ENCODE measurements around the gene PGM1.

PGM1 gene

GRCh38 chr1:63678200-63678599 is 85.0 kb downstream of the PGM1 start:
- Histone ChIP-seq H3K4me3 (ENCODE audit: severe bottlenecking) (no peak overlapping the region), H3K9me3 (ENCODE audit: severe bottlenecking) (peaks cover 2% of the 10 kb centered on the region), H3K36me3 (ENCODE audit: low read depth) (no peaks in the 10 kb centered on the region), H3K4me1 (ENCODE audit: insufficient read depth, poor library complexity, severe bottlenecking) (no peaks in the 10 kb centered on the region), H3K27me3 (ENCODE audit: insufficient read depth, poor library complexity, severe bottlenecking) (no peaks in the 10 kb centered on the region), H3K27ac (ENCODE audit: poor library complexity, severe bottlenecking) (no peak overlapping the region)
- ATAC-seq (ENCODE audit: low read depth), result no peak
- TF ChIP-seq, protein P1, sequence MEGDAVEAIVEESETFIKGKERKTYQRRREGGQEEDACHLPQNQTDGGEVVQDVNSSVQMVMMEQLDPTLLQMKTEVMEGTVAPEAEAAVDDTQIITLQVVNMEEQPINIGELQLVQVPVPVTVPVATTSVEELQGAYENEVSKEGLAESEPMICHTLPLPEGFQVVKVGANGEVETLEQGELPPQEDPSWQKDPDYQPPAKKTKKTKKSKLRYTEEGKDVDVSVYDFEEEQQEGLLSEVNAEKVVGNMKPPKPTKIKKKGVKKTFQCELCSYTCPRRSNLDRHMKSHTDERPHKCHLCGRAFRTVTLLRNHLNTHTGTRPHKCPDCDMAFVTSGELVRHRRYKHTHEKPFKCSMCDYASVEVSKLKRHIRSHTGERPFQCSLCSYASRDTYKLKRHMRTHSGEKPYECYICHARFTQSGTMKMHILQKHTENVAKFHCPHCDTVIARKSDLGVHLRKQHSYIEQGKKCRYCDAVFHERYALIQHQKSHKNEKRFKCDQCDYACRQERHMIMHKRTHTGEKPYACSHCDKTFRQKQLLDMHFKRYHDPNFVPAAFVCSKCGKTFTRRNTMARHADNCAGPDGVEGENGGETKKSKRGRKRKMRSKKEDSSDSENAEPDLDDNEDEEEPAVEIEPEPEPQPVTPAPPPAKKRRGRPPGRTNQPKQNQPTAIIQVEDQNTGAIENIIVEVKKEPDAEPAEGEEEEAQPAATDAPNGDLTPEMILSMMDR (IDR thresholded peaks at IDR 0.05; ENCODE audit: poor library complexity, severe bottlenecking), result no peak
- DNase-seq (ENCODE audit: low spot score), result no peak

- ATAC-seq (ENCODE audit: low read depth) (no peak), DNase-seq (ENCODE audit: low spot score) (no peak)
- no peak overlapping the region for H3K27ac ChIP-seq (ENCODE audit: poor library complexity, severe bottlenecking)
- no peaks in the 10 kb centered on the region for H3K36me3 ChIP-seq (ENCODE audit: low read depth)
- H3K9me3 ChIP-seq (ENCODE audit: severe bottlenecking), result peaks cover 2% of the 10 kb centered on the region
- no peaks in the 10 kb centered on the region for H3K27me3 ChIP-seq (ENCODE audit: insufficient read depth, poor library complexity, severe bottlenecking)
- no peak overlapping the region for H3K4me3 ChIP-seq (ENCODE audit: severe bottlenecking)
- TF ChIP-seq, protein P1 (IDR thresholded peaks at IDR 0.05; ENCODE audit: poor library complexity, severe bottlenecking), result no peak
- no peaks in the 10 kb centered on the region for H3K4me1 ChIP-seq (ENCODE audit: insufficient read depth, poor library complexity, severe bottlenecking)
Observed at GRCh38 chr1:63679076-63679475, 85.9 kb downstream of the PGM1 start.

- H3K27me3 ChIP-seq (ENCODE audit: insufficient read depth, poor library complexity, severe bottlenecking), result no peaks in the 10 kb centered on the region
- no peak overlapping the region for H3K27ac ChIP-seq (ENCODE audit: poor library complexity, severe bottlenecking)
- TF ChIP-seq, protein P1 (IDR thresholded peaks at IDR 0.05; ENCODE audit: poor library complexity, severe bottlenecking), result no peak
- no peak for DNase-seq (ENCODE audit: low spot score)
- H3K4me1 ChIP-seq (ENCODE audit: insufficient read depth, poor library complexity, severe bottlenecking), result no peaks in the 10 kb centered on the region
- H3K36me3 ChIP-seq (ENCODE audit: low read depth), result no peaks in the 10 kb centered on the region
- H3K4me3 ChIP-seq (ENCODE audit: severe bottlenecking), result no peak overlapping the region
- no peak for ATAC-seq (ENCODE audit: low read depth)
- H3K9me3 ChIP-seq (ENCODE audit: severe bottlenecking), result peaks cover 2% of the 10 kb centered on the region
Observed at GRCh38 chr1:63679589-63679988, 86.4 kb downstream of the PGM1 start.

- Histone ChIP-seq H3K27me3 (ENCODE audit: insufficient read depth, poor library complexity, severe bottlenecking) (no peaks in the 10 kb centered on the region), H3K27ac (ENCODE audit: poor library complexity, severe bottlenecking) (no peak overlapping the region), H3K4me1 (ENCODE audit: insufficient read depth, poor library complexity, severe bottlenecking) (no peaks in the 10 kb centered on the region), H3K36me3 (ENCODE audit: low read depth) (no peaks in the 10 kb centered on the region), H3K9me3 (ENCODE audit: severe bottlenecking) (peaks cover 2% of the 10 kb centered on the region), H3K4me3 (ENCODE audit: severe bottlenecking) (no peak overlapping the region)
- ATAC-seq (ENCODE audit: low read depth), result no peak
- TF ChIP-seq, protein P1 (IDR thresholded peaks at IDR 0.05; ENCODE audit: poor library complexity, severe bottlenecking), result no peak
- DNase-seq (ENCODE audit: low spot score), result no peak
Observed at GRCh38 chr1:63682936-63683335, 89.7 kb downstream of the PGM1 start.

- TF ChIP-seq, protein P1 (IDR thresholded peaks at IDR 0.05; ENCODE audit: poor library complexity, severe bottlenecking), result no peak
- ATAC-seq (ENCODE audit: low read depth) (no peak), DNase-seq (ENCODE audit: low spot score) (no peak)
- Histone ChIP-seq H3K27ac (ENCODE audit: poor library complexity, severe bottlenecking) (no peak overlapping the region), H3K4me1 (ENCODE audit: insufficient read depth, poor library complexity, severe bottlenecking) (no peaks in the 10 kb centered on the region), H3K9me3 (ENCODE audit: severe bottlenecking) (peaks cover 2% of the 10 kb centered on the region), H3K4me3 (ENCODE audit: severe bottlenecking) (no peak overlapping the region), H3K27me3 (ENCODE audit: insufficient read depth, poor library complexity, severe bottlenecking) (no peaks in the 10 kb centered on the region), H3K36me3 (ENCODE audit: low read depth) (no peaks in the 10 kb centered on the region)
Observed at GRCh38 chr1:63683759-63684158, 90.5 kb downstream of the PGM1 start.

Measured in RWPE2 (cell line).